Stomach (tissue), 9 donors: ENCODE measurements around the gene FKBP1B. TPM values are rescaled to one million over a fixed set of nuclear protein-coding genes. Genes with fewer than 3 reads are reported as not detected.

Source experiments
- DNase-seq, 2 donors: peaks; one replicate each; pipeline versions ENCODE4 v3.0.0 to v3.0.0-alpha.2; 2013 to 2019
- H3K27ac ChIP-seq, 5 donors: fragments of 200-600 bp in 4 of 5; sonication (generic) in 4 of 5; one replicate each; pipeline ENCODE4 v1.5.1; 2013 to 2019; ENCODE audit warnings: mild to moderate bottlenecking in 1 of 5, moderate library complexity in 1 of 5
- H3K27me3 ChIP-seq, 3 donors: fragments of 200-600 bp; sonication (generic); one replicate each; pipeline ENCODE4 v1.5.1; 2017 to 2019; ENCODE audit warnings: mixed run types in 1 of 3
- H3K36me3 ChIP-seq, 4 donors: fragments of 200-600 bp; sonication (generic); 1 replicate in 3 of 4; 2 replicates in 1 of 4; pipeline ENCODE4 v1.5.1; 2016 to 2019
- H3K4me1 ChIP-seq, 4 donors: fragments of 200-600 bp; sonication (generic); one replicate each; pipeline ENCODE4 v1.5.1; 2016 to 2019
- H3K4me3 ChIP-seq, 4 donors: fragments of 200-600 bp; sonication (generic) in 3 of 4; one replicate each; pipeline ENCODE4 v1.5.1; 2016 to 2019; ENCODE audit warnings: mild to moderate bottlenecking in 1 of 4
- H3K9me3 ChIP-seq, 4 donors: fragments of 200-600 bp; sonication (generic); one replicate each; pipeline ENCODE4 v1.5.1; 2016 to 2019
- CTCF ChIP-seq, 7 experiments: fragments of 450-650 bp in 4 of 7; fragments of 200-600 bp in 3 of 7; sonication (generic) in 3 of 7; IDR thresholded peaks; one replicate each; pipeline ENCODE4 v1.5.1; 2016 to 2019; ENCODE audit warnings: antibody characterized with exemption in 7 of 7, control low read depth in 2 of 7, mild to moderate bottlenecking in 1 of 7
- EP300 ChIP-seq: sonication (generic); formaldehyde crosslinking; IDR thresholded peaks from one replicate; pipeline ENCODE4 v1.6.1; 2017; ENCODE audit warnings: antibody characterized with exemption
- POLR2A ChIP-seq, 4 donors: fragments of 450-650 bp; IDR thresholded peaks; one replicate each; pipeline ENCODE4 v1.6.1; 2016; ENCODE audit warnings: antibody characterized with exemption in 4 of 4, control low read depth in 2 of 4, mild to moderate bottlenecking in 1 of 4, moderate library complexity in 1 of 4
- POLR2AphosphoS5 ChIP-seq, 3 donors: sonication (generic); formaldehyde crosslinking; IDR thresholded peaks; one replicate each; pipeline ENCODE4 v1.6.1; 2016; ENCODE audit warnings: antibody characterized with exemption in 3 of 3
- WGBS, 5 donors: extraction: QIAGEN DNeasy Blood & Tissue Kit in 3 of 5; methylation state at CpG; one replicate each; pipeline versions ENCODE4 v1.1.5 to v1.1.7; 2013 to 2018; 5-methylcytosine and 5-hydroxymethylcytosine counted together
- intact Hi-C: fragments of 100-400 bp; cut with DNase I; formaldehyde crosslinking; loops from one replicate; pipeline ENCODE4 v1.15.1; 2023; ENCODE audit warnings: low total_unique reads
- polyA plus RNA-seq, 3 donors: library from polyadenylated mRNA; stranded (reverse); fragments of 200-250 nt; gene quantifications; one replicate each; pipeline ENCODE4 v1.2.3, GENCODE V29; 2013
- total RNA-seq, 5 donors: library from RNA; depleted of rRNA; stranded (reverse); fragments of >200 nt; gene quantifications; one replicate each; pipeline versions ENCODE4 v1.1.0 to v1.2.3, GENCODE V29; 2014 to 2016
- donor health status: healthy with polysubstance abuse.
- donor health status: Bipolar disorder and iron deficiency.
- donor health status: healthy.

FKBP1B gene
- total and polyA plus RNA-seq, 8 donors, result 1.3 to 34.3 (median 13.6) TPM; not detected in 1

GRCh38 chr2:24048769-24049484 is 614 bp upstream of the FKBP1B start:
- H3K4me3 ChIP-seq, result peak overlapping the region; percentile 66 to 95 (median 80)
- DNase-seq, result peak in 1 of 2 donors; percentile 15

GRCh38 chr2:24050041-24050979 is 769 bp downstream of the FKBP1B start:
- H3K27ac ChIP-seq, result peak overlapping the region; percentile 70 to 82 (median 79)
- TF ChIP-seq CTCF (IDR thresholded peaks at IDR 0.05) (no peak), EP300 (no peak), POLR2A (IDR thresholded peaks at IDR 0.05) (no peak)
- H3K36me3 ChIP-seq, result peaks cover 0 to 14% (median 7%) of the 10 kb centered on the region in 4 donors
- intact Hi-C loops, result no loop called here
- peaks cover 0 to 2% (median 0%) of the 10 kb centered on the region in 4 donors for H3K9me3 ChIP-seq
- DNase-seq, result peak; percentile 30 to 63
- peaks cover 20 to 54% (median 51%) of the 10 kb centered on the region in 4 donors for H3K4me1 ChIP-seq
- H3K4me3 ChIP-seq, result peak overlapping the region; percentile 66 to 95 (median 80)
- 2 to 7% (median 4%) methylated on average over 18 to 47 of the region's 47 CpGs for WGBS, 5 donors
- peaks cover 0 to 8% (median 3%) of the 10 kb centered on the region in 3 donors for H3K27me3 ChIP-seq

More at GRCh38 chr2:24048769-24049484, 614 bp upstream of the FKBP1B start:
- intact Hi-C loops, result no loop called here
- Histone ChIP-seq H3K27ac (peak overlapping the region in 4 of 5 donors; percentile 70 to 82 (median 78)), H3K4me1 (peaks cover 20 to 56% (median 53%) of the 10 kb centered on the region in 4 donors), H3K27me3 (peaks cover 0 to 8% (median 3%) of the 10 kb centered on the region in 3 donors), H3K9me3 (peaks cover 0 to 2% (median 0%) of the 10 kb centered on the region in 4 donors), H3K36me3 (peaks cover 0 to 1% (median 0%) of the 10 kb centered on the region in 4 donors)
- 19 to 26% (median 23%) methylated on average over 23 of the region's 23 CpGs for WGBS, 5 donors
- TF ChIP-seq EP300 (no peak), CTCF (IDR thresholded peaks at IDR 0.05) (no peak), POLR2A (IDR thresholded peaks at IDR 0.05) (no peak), POLR2AphosphoS5 (IDR thresholded peaks at IDR 0.05) (no peak)

- peaks cover 12 to 42% (median 38%) of the 10 kb centered on the region in 4 donors for H3K4me1 ChIP-seq
- H3K4me3 ChIP-seq, result no peak overlapping the region
- peaks cover 0 to 21% (median 15%) of the 10 kb centered on the region in 4 donors for H3K36me3 ChIP-seq
- peaks cover 0 to 8% (median 3%) of the 10 kb centered on the region in 3 donors for H3K27me3 ChIP-seq
- no peak for TF ChIP-seq CTCF (IDR thresholded peaks at IDR 0.05)
- DNase-seq, result no peak
- WGBS, 5 donors, result 68 to 86% (median 74%) methylated on average over 8 of the region's 8 CpGs
- intact Hi-C loops, result no loop called here
- H3K27ac ChIP-seq, result peak overlapping the region in 1 of 5 donors; percentile 18
- peaks cover 0 to under 1% (median 0%) of the 10 kb centered on the region in 4 donors for H3K9me3 ChIP-seq
Observed at GRCh38 chr2:24051833-24052232, 2.3 kb downstream of the FKBP1B start.

- Histone ChIP-seq H3K27me3 (peaks cover 0 to 8% (median 3%) of the 10 kb centered on the region in 3 donors), H3K4me1 (peaks cover 12 to 38% (median 32%) of the 10 kb centered on the region in 4 donors), H3K27ac (no peak overlapping the region), H3K4me3 (no peak overlapping the region), H3K36me3 (peaks cover 0 to 21% (median 15%) of the 10 kb centered on the region in 4 donors), H3K9me3 (no peaks in the 10 kb centered on the region)
- 90 to 96% (median 93%) methylated on average over 1 of the region's 1 CpG for WGBS, 5 donors
- no peak for TF ChIP-seq EP300
- no peak for TF ChIP-seq POLR2A (IDR thresholded peaks at IDR 0.05)
- TF ChIP-seq CTCF (IDR thresholded peaks at IDR 0.05), result no peak
- no peak for TF ChIP-seq POLR2AphosphoS5 (IDR thresholded peaks at IDR 0.05)
- DNase-seq, result no peak
- intact Hi-C loops, result no loop called here
Observed at GRCh38 chr2:24052951-24053350, 3.4 kb downstream of the FKBP1B start.
